Dendritic cell treated with granulocyte-macrophage colony-stimulating factor and Interleukin-4, amounts not matched to agents 40 ng/mL and 50 ng/mL, for 4 days (primary cell): ENCODE measurements around the gene ORAI1.
"Not testable (repeated sequence)": the region's sequence is repeated elsewhere in the genome, so short reads cannot be mapped to it uniquely, and the experiment has no call there.

Source experiments
- H3K27ac Mint-ChIP-seq: one replicate; pipeline ENCODE4 v1.8.0; 2022; ENCODE audit warnings: mild to moderate bottlenecking, mixed read lengths
- H3K27me3 Mint-ChIP-seq: one replicate; pipeline ENCODE4 v1.8.0; 2022; ENCODE audit warnings: mild to moderate bottlenecking, mixed read lengths
- H3K36me3 Mint-ChIP-seq: one replicate; pipeline ENCODE4 v1.8.0; 2022; ENCODE audit warnings: low read depth, mixed read lengths
- H3K4me1 Mint-ChIP-seq: one replicate; pipeline ENCODE4 v1.8.0; 2022; ENCODE audit warnings: low read depth, mixed read lengths
- H3K4me3 Mint-ChIP-seq: one replicate; pipeline ENCODE4 v1.8.0; 2022; ENCODE audit warnings: mild to moderate bottlenecking, moderate library complexity, mixed read lengths
- H3K9me3 Mint-ChIP-seq: one replicate; pipeline ENCODE4 v1.8.0; 2022; ENCODE audit warnings: mixed read lengths
- intact Hi-C: fragments of 100-400 bp; cut with micrococcal nuclease; formaldehyde crosslinking; loops from one replicate; pipeline ENCODE4 v1.15.0; 2022

ORAI1 gene

GRCh38 chr12:121618659-121619233, 7.6 kb upstream of the ORAI1 start:
- peaks cover 41% of the 10 kb centered on the region for H3K4me1 Mint-ChIP-seq
- intact Hi-C loops = no loop called here
- H3K4me3 Mint-ChIP-seq = no peak overlapping the region
- H3K27ac Mint-ChIP-seq = no peak overlapping the region
- H3K36me3 Mint-ChIP-seq = no peaks in the 10 kb centered on the region
- no peaks in the 10 kb centered on the region for H3K27me3 Mint-ChIP-seq
- peaks cover 9% of the 10 kb centered on the region for H3K9me3 Mint-ChIP-seq

GRCh38 chr12:121620333-121620891, 5.9 kb upstream of the ORAI1 start:
- Mint-ChIP-seq H3K36me3 (no peaks in the 10 kb centered on the region), H3K4me1 (peaks cover 38% of the 10 kb centered on the region), H3K27me3 (no peaks in the 10 kb centered on the region), H3K4me3 (peak overlapping the region; percentile 18), H3K9me3 (no peaks in the 10 kb centered on the region), H3K27ac (peak overlapping the region; percentile 76)
- intact Hi-C loops = no loop called here

GRCh38 chr12:121626853-121627640, 717 bp downstream of the ORAI1 start:
- H3K9me3 Mint-ChIP-seq = no peaks in the 10 kb centered on the region
- peak overlapping the region; percentile 94 for H3K4me3 Mint-ChIP-seq

GRCh38 chr12:121628037-121628436, 1.7 kb downstream of the ORAI1 start:
- intact Hi-C loops = loop anchor here (5.0 kb wide), 3 partner anchors 34 to 54 kb away; partner anchors contain the start of gene KDM2B
- Mint-ChIP-seq H3K36me3 (peaks cover 49% of the 10 kb centered on the region), H3K27ac (peak overlapping the region; percentile 89), H3K4me1 (peaks cover 69% of the 10 kb centered on the region), H3K4me3 (peak overlapping the region; percentile 94), H3K9me3 (no peaks in the 10 kb centered on the region), H3K27me3 (no peaks in the 10 kb centered on the region)

More at GRCh38 chr12:121626853-121627640, 717 bp downstream of the ORAI1 start:
- intact Hi-C loops = loop anchor here (2.0 to 5.0 kb wide), 4 partner anchors 35 to 74 kb away; partner anchors contain the start of gene KDM2B
- Mint-ChIP-seq H3K4me1 (peaks cover 61% of the 10 kb centered on the region), H3K36me3 (peaks cover 40% of the 10 kb centered on the region), H3K27me3 (no peaks in the 10 kb centered on the region), H3K27ac (peak overlapping the region; percentile 89)

GRCh38 chr12:121628536-121628935, 2.2 kb downstream of the ORAI1 start:
- Mint-ChIP-seq H3K36me3 (peaks cover 53% of the 10 kb centered on the region), H3K27ac (peak overlapping the region; percentile 89), H3K27me3 (no peaks in the 10 kb centered on the region), H3K4me1 (peaks cover 72% of the 10 kb centered on the region), H3K9me3 (no peaks in the 10 kb centered on the region), H3K4me3 (peak overlapping the region; percentile 94)
- intact Hi-C loops = loop anchor here (5.0 kb wide), 3 partner anchors 34 to 54 kb away; partner anchors contain the start of gene KDM2B

GRCh38 chr12:121630791-121631355, 4.5 kb downstream of the ORAI1 start:
- H3K4me3 Mint-ChIP-seq = peak overlapping the region; percentile 27
- intact Hi-C loops = no loop called here

GRCh38 chr12:121632069-121632970, 6.0 kb downstream of the ORAI1 start:
- H3K9me3 Mint-ChIP-seq = no peaks in the 10 kb centered on the region
- intact Hi-C loops = no loop called here
- peaks cover 78% of the 10 kb centered on the region for H3K4me1 Mint-ChIP-seq
- H3K4me3 Mint-ChIP-seq = no peak overlapping the region
- peaks cover 82% of the 10 kb centered on the region for H3K36me3 Mint-ChIP-seq
- H3K27ac Mint-ChIP-seq = peak overlapping the region; percentile 26
- H3K27me3 Mint-ChIP-seq = no peaks in the 10 kb centered on the region

More at GRCh38 chr12:121630791-121631355, 4.5 kb downstream of the ORAI1 start:
- H3K9me3 Mint-ChIP-seq = no peaks in the 10 kb centered on the region
- H3K4me1 Mint-ChIP-seq = peaks cover 77% of the 10 kb centered on the region
- no peaks in the 10 kb centered on the region for H3K27me3 Mint-ChIP-seq
- peaks cover 73% of the 10 kb centered on the region for H3K36me3 Mint-ChIP-seq
- H3K27ac Mint-ChIP-seq = no peak overlapping the region

- intact Hi-C loops, H3K27ac Mint-ChIP-seq, H3K27me3 Mint-ChIP-seq, H3K4me3 Mint-ChIP-seq, H3K9me3 Mint-ChIP-seq: not testable (repeated sequence)
- H3K36me3 Mint-ChIP-seq = peaks cover 85% of the 10 kb centered on the region
- H3K4me1 Mint-ChIP-seq = peaks cover 69% of the 10 kb centered on the region
Measured at GRCh38 chr12:121633833-121634196, 7.5 kb downstream of the ORAI1 start.

GRCh38 chr12:121634836-121635235, 8.5 kb downstream of the ORAI1 start:
- intact Hi-C loops = no loop called here
- H3K27me3 Mint-ChIP-seq = no peaks in the 10 kb centered on the region
- peaks cover 59% of the 10 kb centered on the region for H3K4me1 Mint-ChIP-seq
- H3K36me3 Mint-ChIP-seq = peaks cover 84% of the 10 kb centered on the region
- H3K9me3 Mint-ChIP-seq = no peaks in the 10 kb centered on the region
- H3K27ac Mint-ChIP-seq = no peak overlapping the region
- no peak overlapping the region for H3K4me3 Mint-ChIP-seq

GRCh38 chr12:121637231-121637914, 11.0 kb downstream of the ORAI1 start:
- Mint-ChIP-seq H3K9me3 (no peaks in the 10 kb centered on the region), H3K4me1 (peaks cover 39% of the 10 kb centered on the region), H3K4me3 (no peak overlapping the region), H3K36me3 (peaks cover 88% of the 10 kb centered on the region), H3K27me3 (no peaks in the 10 kb centered on the region), H3K27ac (peak overlapping the region; percentile 72)
- intact Hi-C loops = no loop called here

GRCh38 chr12:121638298-121639202, 12.2 kb downstream of the ORAI1 start:
- Mint-ChIP-seq H3K36me3 (peaks cover 84% of the 10 kb centered on the region), H3K9me3 (no peaks in the 10 kb centered on the region), H3K27me3 (no peaks in the 10 kb centered on the region), H3K4me1 (peaks cover 30% of the 10 kb centered on the region), H3K4me3 (no peak overlapping the region), H3K27ac (peak overlapping the region; percentile 72)
- intact Hi-C loops = no loop called here

- Mint-ChIP-seq H3K27me3 (no peaks in the 10 kb centered on the region), H3K9me3 (no peaks in the 10 kb centered on the region), H3K4me3 (no peak overlapping the region), H3K27ac (peak overlapping the region; percentile 26), H3K36me3 (peaks cover 87% of the 10 kb centered on the region), H3K4me1 (peaks cover 15% of the 10 kb centered on the region)
- intact Hi-C loops = no loop called here
Measured at GRCh38 chr12:121641343-121641630, 15.0 kb downstream of the ORAI1 start.
